H9 (cell line): ENCODE data around the gene TTC33. TPM values are rescaled to one million over a fixed set of nuclear protein-coding genes. Genes with fewer than 3 reads are reported as not detected.
A peak's percentile ranks its signal among the peaks of the same experiment; 100 is the strongest.

ENCODE experiments used
- DNase-seq: peaks from one replicate; pipeline ENCODE4 v3.0.0-alpha.2; 2017
- H2AFZ ChIP-seq: one replicate; pipeline ENCODE4 v1.6.1; 2013; ENCODE audit warnings: mild to moderate bottlenecking, low read length, control low read depth, moderate library complexity
- H2AK5ac ChIP-seq: 2 replicates; pipeline ENCODE4 v1.6.1; 2013; ENCODE audit warnings: low read length, control low read depth, mixed read lengths; ENCODE audit not compliant: insufficient read length
- H2BK120ac ChIP-seq: one replicate; pipeline ENCODE4 v1.6.1; 2013; ENCODE audit warnings: low read depth, mild to moderate bottlenecking, low read length, control low read depth, inconsistent platforms; ENCODE audit not compliant: poor library complexity, severe bottlenecking
- H2BK12ac ChIP-seq: 2 replicates; pipeline ENCODE4 v1.6.1; 2013; ENCODE audit warnings: low read length, control low read depth, mixed read lengths, low read depth; ENCODE audit not compliant: insufficient read length
- H2BK15ac ChIP-seq: 2 replicates; pipeline ENCODE4 v1.6.1; 2013; ENCODE audit warnings: low read depth, low read length, control low read depth
- H2BK20ac ChIP-seq: one replicate; pipeline ENCODE4 v1.6.1; 2013; ENCODE audit warnings: low read depth, mild to moderate bottlenecking, low read length, control low read depth, inconsistent platforms; ENCODE audit not compliant: poor library complexity, severe bottlenecking
- H2BK5ac ChIP-seq: 2 replicates; pipeline ENCODE4 v1.6.1; 2013; ENCODE audit warnings: low read length, control low read depth, mixed read lengths; ENCODE audit not compliant: insufficient read length
- H3K14ac ChIP-seq: 2 replicates; pipeline ENCODE4 v1.6.1; 2013; ENCODE audit warnings: low read length, control low read depth; ENCODE audit not compliant: insufficient read depth
- H3K18ac ChIP-seq: 2 replicates; pipeline ENCODE4 v1.6.1; 2013; ENCODE audit warnings: low read depth, mild to moderate bottlenecking, mixed read lengths, low read length, control low read depth; ENCODE audit not compliant: insufficient read length
- H3K23ac ChIP-seq: 2 replicates; pipeline ENCODE4 v1.6.1; 2013; ENCODE audit warnings: low read length, control low read depth, mixed read lengths, low read depth; ENCODE audit not compliant: insufficient read length
- H3K23me2 ChIP-seq: 2 replicates; pipeline ENCODE4 v1.6.1; 2013; ENCODE audit warnings: low read depth, mild to moderate bottlenecking, mixed read lengths, low read length, control low read depth; ENCODE audit not compliant: insufficient read length, poor library complexity, severe bottlenecking
- H3K27ac ChIP-seq: 2 replicates; pipeline ENCODE4 v1.5.1; 2013; ENCODE audit warnings: low read length, control low read depth, mixed read lengths, low read depth; ENCODE audit not compliant: insufficient read length
- H3K27me3 ChIP-seq: 2 replicates; pipeline ENCODE4 v1.6.1; 2013; ENCODE audit warnings: low read length, control low read depth, inconsistent platforms; ENCODE audit not compliant: insufficient read depth
- H3K4ac ChIP-seq: 2 replicates; pipeline ENCODE4 v1.6.1; 2013; ENCODE audit warnings: low read depth, mild to moderate bottlenecking, control low read depth, inconsistent platforms, low read length, moderate library complexity
- H3K4me1 ChIP-seq: 2 replicates; pipeline ENCODE4 v1.6.1; 2013; ENCODE audit warnings: low read length, control low read depth, inconsistent platforms; ENCODE audit not compliant: insufficient read depth
- H3K4me2 ChIP-seq: 2 replicates; pipeline ENCODE4 v1.6.1; 2013; ENCODE audit warnings: low read length, control low read depth, mixed read lengths; ENCODE audit not compliant: insufficient read length, insufficient read depth
- H3K56ac ChIP-seq: 2 replicates; pipeline ENCODE4 v1.6.1; 2013; ENCODE audit warnings: low read depth, mild to moderate bottlenecking, mixed read lengths, low read length, control low read depth; ENCODE audit not compliant: insufficient read length
- H3K79me1 ChIP-seq: 2 replicates; pipeline ENCODE4 v1.6.1; 2013; ENCODE audit warnings: low read depth, mild to moderate bottlenecking, moderate library complexity, low read length, control low read depth, inconsistent platforms; ENCODE audit not compliant: insufficient read depth, poor library complexity, severe bottlenecking
- H3K79me2 ChIP-seq: 2 replicates; pipeline ENCODE4 v1.6.1; 2013; ENCODE audit warnings: low read length, control low read depth, inconsistent platforms; ENCODE audit not compliant: insufficient read depth
- H3K9ac ChIP-seq: 2 replicates; pipeline ENCODE4 v1.6.1; 2013; ENCODE audit warnings: low read length, control low read depth, mixed read lengths; ENCODE audit not compliant: insufficient read length; ENCODE audit errors: extremely low read depth
- H3K9me3 ChIP-seq: one replicate; pipeline ENCODE4 v1.6.1; 2013; ENCODE audit warnings: low read depth, low read length, inconsistent platforms; ENCODE audit not compliant: control insufficient read depth
- H3T11ph ChIP-seq: one replicate; pipeline ENCODE4 v1.6.1; 2013; ENCODE audit warnings: mild to moderate bottlenecking, low read length, control low read depth, inconsistent platforms
- H4K20me1 ChIP-seq: one replicate; pipeline ENCODE4 v1.6.1; 2013; ENCODE audit not compliant: control insufficient read depth, insufficient read length, insufficient read depth
- H4K5ac ChIP-seq: 2 replicates; pipeline ENCODE4 v1.6.1; 2013; ENCODE audit warnings: low read depth, mild to moderate bottlenecking, mixed read lengths, low read length, control low read depth; ENCODE audit not compliant: insufficient read length
- H4K8ac ChIP-seq: replicated peaks from 2 replicates; pipeline ENCODE4 v1.6.1; 2013; ENCODE audit warnings: low read length, control low read depth, mixed read lengths, low read depth; ENCODE audit not compliant: insufficient read length
- H4K91ac ChIP-seq: 2 replicates; pipeline ENCODE4 v1.6.1; 2013; ENCODE audit warnings: low read depth, mild to moderate bottlenecking, moderate library complexity, mixed read lengths, low read length, control low read depth; ENCODE audit not compliant: insufficient read length
- H3K27ac Mint-ChIP-seq, 3 experiments: 2 replicates in 2 of 3; 3 replicates in 1 of 3; pipeline ENCODE4 v1.8.0; 2020 to 2021; ENCODE audit warnings: mixed read lengths in 3 of 3, mild to moderate bottlenecking in 1 of 3, moderate library complexity in 1 of 3
- H3K27me3 Mint-ChIP-seq: 2 replicates; pipeline ENCODE4 v1.8.0; 2021; ENCODE audit warnings: low read depth, mild to moderate bottlenecking, moderate library complexity, mixed read lengths
- H3K36me3 Mint-ChIP-seq, 3 experiments: 2 replicates in 2 of 3; 3 replicates in 1 of 3; pipeline ENCODE4 v1.8.0; 2020 to 2021; ENCODE audit warnings: low read depth in 3 of 3, mixed read lengths in 3 of 3; ENCODE audit not compliant: insufficient read depth in 1 of 3
- H3K4me1 Mint-ChIP-seq, 2 experiments: 2 replicates each; pipeline ENCODE4 v1.8.0; 2020; ENCODE audit warnings: mixed read lengths in 2 of 2
- H3K4me3 Mint-ChIP-seq, 2 experiments: 2 replicates in 1 of 2; 3 replicates in 1 of 2; pipeline ENCODE4 v1.8.0; 2020 to 2021; ENCODE audit warnings: mild to moderate bottlenecking in 2 of 2, mixed read lengths in 2 of 2, moderate library complexity in 1 of 2
- H3K9me3 Mint-ChIP-seq, 2 experiments: 2 replicates in 1 of 2; 3 replicates in 1 of 2; pipeline ENCODE4 v1.8.0; 2020; ENCODE audit warnings: mild to moderate bottlenecking in 2 of 2, mixed read lengths in 2 of 2, moderate library complexity in 1 of 2
- CTCF ChIP-seq: fragments of 200-600 bp; sonication (generic); conservative IDR thresholded peaks from 3 replicates; pipeline ENCODE4 v1.8.0; 2021; ENCODE audit warnings: antibody characterized with exemption, mild to moderate bottlenecking
- WGBS: extraction: QIAGEN DNeasy Blood & Tissue Kit; methylation state at CpG from one replicate; pipeline ENCODE4 v1.1.7; 2013; ENCODE audit warnings: missing lambda C conversion rate, low lambda C conversion rate, mixed read lengths; ENCODE audit not compliant: insufficient read length; ENCODE audit errors: extremely low coverage; 5-methylcytosine and 5-hydroxymethylcytosine counted together
- total RNA-seq: library from RNA; stranded (reverse); gene quantifications from 2 replicates; pipeline ENCODE4 v1.2.1, GENCODE V29; 2021

Gene TTC33
- total RNA-seq, 1 experiment from 2014 or later: 7.3 TPM

DNA sequence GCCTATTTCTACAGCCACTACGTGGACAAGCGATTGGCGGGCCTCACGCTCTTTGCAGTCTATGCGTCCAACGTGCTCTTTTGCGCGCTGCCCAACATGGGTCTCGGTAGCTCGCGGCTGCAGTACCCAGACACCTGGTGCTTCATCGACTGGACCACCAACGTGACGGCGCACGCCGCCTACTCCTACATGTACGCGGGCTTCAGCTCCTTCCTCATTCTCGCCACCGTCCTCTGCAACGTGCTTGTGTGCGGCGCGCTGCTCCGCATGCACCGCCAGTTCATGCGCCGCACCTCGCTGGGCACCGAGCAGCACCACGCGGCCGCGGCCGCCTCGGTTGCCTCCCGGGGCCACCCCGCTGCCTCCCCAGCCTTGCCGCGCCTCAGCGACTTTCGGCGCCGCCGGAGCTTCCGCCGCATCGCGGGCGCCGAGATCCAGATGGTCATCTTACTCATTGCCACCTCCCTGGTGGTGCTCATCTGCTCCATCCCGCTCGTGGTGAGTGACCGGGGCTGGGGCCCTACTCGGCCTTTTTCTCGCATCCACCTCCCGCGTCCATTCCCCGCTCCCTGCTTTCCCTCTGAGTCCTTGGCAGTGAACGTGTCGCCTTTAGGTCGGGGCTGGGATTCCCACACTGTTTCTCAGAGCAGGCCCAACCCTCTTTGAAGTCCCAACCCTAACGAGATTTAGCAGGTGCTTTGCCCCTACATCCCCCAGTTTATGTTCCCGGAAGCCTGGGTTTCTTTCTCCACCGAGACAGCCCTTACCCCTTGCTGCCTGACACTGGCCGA is 74.2 kb downstream of the TTC33 start:
- DNase-seq: peak; percentile 63
- Histone ChIP-seq H3K79me2 (no peaks in the 10 kb centered on the region), H3K4me2 (peak overlapping the region; percentile 65), H3K9ac (no peak overlapping the region), H3K27ac (no peak overlapping the region), H3K56ac (no peak overlapping the region), H4K5ac (no peak overlapping the region), H3K14ac (no peak overlapping the region; the same call in 1 of the 2 replicates), H2AFZ (no peak overlapping the region), H3K23me2 (peaks cover 27% of the 10 kb centered on the region), H3K4me1 (peaks cover 5% of the 10 kb centered on the region; the same call in 1 of the 2 replicates), H2BK15ac (no peak overlapping the region), H4K8ac (no peak overlapping the region), H2BK12ac (no peak overlapping the region), H3K4ac (no peak overlapping the region), H3K23ac (no peak overlapping the region), H2BK20ac (no peak overlapping the region), H3K79me1 (no peaks in the 10 kb centered on the region), H3K27me3 (peaks cover 29% of the 10 kb centered on the region), H3K18ac (peak overlapping the region; percentile 6), H2BK5ac (no peak overlapping the region), H3K9me3 (no peaks in the 10 kb centered on the region), H4K91ac (no peak overlapping the region), H4K20me1 (no peaks in the 10 kb centered on the region), H2BK120ac (no peak overlapping the region), H3T11ph (no peak overlapping the region), H2AK5ac (no peak overlapping the region)
- peaks cover 0 to 3% (median 0%) of the 10 kb centered on the region in 3 experiments; a peak in 1 of 7 replicates for H3K36me3 Mint-ChIP-seq
- H3K27me3 Mint-ChIP-seq: peaks cover 57% of the 10 kb centered on the region
- WGBS: no CpG with 5 or more reads among the region's 67 CpGs
- peak overlapping the region; percentile 81 to 89 for H3K4me3 Mint-ChIP-seq
- no peak for TF ChIP-seq CTCF
- H3K27ac Mint-ChIP-seq: no peak overlapping the region
- H3K4me1 Mint-ChIP-seq: peaks cover 37 to 41% of the 10 kb centered on the region in 2 experiments
- peaks cover 3% of the 10 kb centered on the region in 2 experiments; a peak in 3 of 5 replicates for H3K9me3 Mint-ChIP-seq
